HepG2 (cell line): ENCODE results near the gene OR4C6. TPM values are rescaled to one million over a fixed set of nuclear protein-coding genes. Genes with fewer than 3 reads are reported as not detected.

Source experiments
- ATAC-seq: fragments of 200-7000 bp; cut with Tn5 transposase; 3 replicates; pipeline ENCODE4 v1.9.1; 2020; ENCODE audit warnings: mild to moderate bottlenecking, moderate library complexity
- BruUV-seq: library from RNA; stranded (reverse); fragments of 400-500 nt; replicated peaks from 2 replicates; lab custom pipeline; 2021; lab: Mats Ljungman, UMichigan
- CTCF ChIA-PET: fragments of 300-600 bp; formaldehyde crosslinking; extraction: SDS; loops from one replicate; lab custom pipeline; 2021; ENCODE audit warnings: low total read pairs, inconsistent platforms, low intra/inter-chr PET ratio; lab: Yijun Ruan, JAX
- POLR2A ChIA-PET: fragments of 350-600 bp; sonication (Branson Sonifier 250); formaldehyde crosslinking; loops from one replicate; lab custom pipeline; 2020; ENCODE audit warnings: antibody characterized with exemption, inconsistent platforms; lab: Yijun Ruan, JAX
- DNase-seq: peaks from one replicate; pipeline ENCODE4 v3.0.0-alpha.2; 2015; ENCODE audit warnings: low spot score
- FAIRE-seq: peaks from 3 replicates; lab custom pipeline; 2011; peaks lifted over from hg19 to GRCh38; lab: Jason Lieb, UNC
- H2AFZ ChIP-seq: one replicate; pipeline ENCODE4 v1.6.1; 2011; ENCODE audit warnings: low read length, inconsistent platforms
- H3K27ac ChIP-seq: fragments of 300-600 bp; 3 replicates; pipeline ENCODE4 v1.8.0; 2011; ENCODE audit warnings: mixed run types, mild to moderate bottlenecking, mixed read lengths, low read length, inconsistent platforms; ENCODE audit not compliant: insufficient read depth; ENCODE audit errors: extremely low read length
- H3K27me3 ChIP-seq, 2 experiments: fragments of 200-600 bp in 1 of 2; 2 replicates in 1 of 2; 3 replicates in 1 of 2; pipeline versions ENCODE4 v1.6.0 to v1.8.0; 2011; ENCODE audit warnings: low read length in 2 of 2, mild to moderate bottlenecking in 2 of 2, moderate library complexity in 2 of 2, inconsistent platforms in 1 of 2; ENCODE audit not compliant: insufficient read depth in 2 of 2, control insufficient read depth in 1 of 2
- H3K36me3 ChIP-seq, 2 experiments: fragments of 200-600 bp in 1 of 2; replicated peaks in 1 of 2; 2 replicates in 1 of 2; 3 replicates in 1 of 2; pipeline versions ENCODE4 v1.5.1 to v1.8.0; 2011; ENCODE audit warnings: low read length in 2 of 2, inconsistent platforms in 1 of 2; ENCODE audit not compliant: insufficient read depth in 2 of 2, control insufficient read depth in 1 of 2
- H3K4me1 ChIP-seq: 2 replicates; pipeline ENCODE4 v1.5.1; 2012; ENCODE audit warnings: low read length, inconsistent platforms; ENCODE audit not compliant: insufficient read depth
- H3K4me2 ChIP-seq: 2 replicates; pipeline ENCODE4 v1.6.0; 2011; ENCODE audit warnings: low read depth, low read length, inconsistent platforms
- H3K4me3 ChIP-seq, 3 experiments: fragments of 200-600 bp in 1 of 3; sonication (generic), shearing (Covaris generic) in 1 of 3; replicated peaks in 1 of 3; 2 replicates each; pipeline ENCODE4 v1.5.1; 2011 to 2016; ENCODE audit warnings: low read length in 3 of 3, inconsistent platforms in 2 of 3, low read depth in 2 of 3, mild to moderate bottlenecking in 2 of 3, control low read depth in 1 of 3, mixed read lengths in 1 of 3; ENCODE audit not compliant: insufficient read depth in 1 of 3
- H3K79me2 ChIP-seq: one replicate; pipeline ENCODE4 v1.6.1; 2011; ENCODE audit warnings: low read length, inconsistent platforms; ENCODE audit not compliant: insufficient read depth
- H3K9ac ChIP-seq: 2 replicates; pipeline ENCODE4 v1.6.0; 2011; ENCODE audit warnings: mild to moderate bottlenecking, low read depth, low read length, inconsistent platforms; ENCODE audit not compliant: insufficient read depth
- H3K9me3 ChIP-seq: 2 replicates; pipeline ENCODE4 v1.5.1; 2012; ENCODE audit warnings: mild to moderate bottlenecking, low read length
- H4K20me1 ChIP-seq: 2 replicates; pipeline ENCODE4 v1.6.0; 2011; ENCODE audit warnings: inconsistent platforms, mild to moderate bottlenecking, low read length, moderate library complexity; ENCODE audit not compliant: insufficient read depth
- ARID2 ChIP-seq: sonication (generic); formaldehyde crosslinking; IDR thresholded peaks from 2 replicates; pipeline ENCODE4 v1.8.1; 2022; ENCODE audit warnings: mild to moderate bottlenecking, missing genetic modification reagents, borderline replicate concordance
- EZH2 ChIP-seq: conservative IDR thresholded peaks from 2 replicates; pipeline ENCODE4 v1.6.1; 2012; ENCODE audit warnings: mild to moderate bottlenecking, low read depth, low read length, moderate library complexity
- HMG20A ChIP-seq: IDR thresholded peaks from 2 replicates; pipeline ENCODE4 v1.6.1; 2016; ENCODE audit warnings: borderline replicate concordance
- MTF1 ChIP-seq: sonication (generic); formaldehyde crosslinking; IDR thresholded peaks from 2 replicates; pipeline ENCODE4 v1.5.0; 2020; ENCODE audit warnings: missing genetic modification reagents
- NAIF1 ChIP-seq: sonication (generic); formaldehyde crosslinking; IDR thresholded peaks from 2 replicates; pipeline ENCODE4 v1.5.0; 2020; ENCODE audit warnings: mild to moderate bottlenecking, missing genetic modification reagents, borderline replicate concordance
- NR1H2 ChIP-seq: sonication (generic); formaldehyde crosslinking; IDR thresholded peaks from 2 replicates; pipeline ENCODE4 v1.8.1; 2022; ENCODE audit warnings: low read depth, missing genetic modification reagents, borderline replicate concordance
- NR2F1 ChIP-seq, 2 experiments: fragments of 450-650 bp in 1 of 2; formaldehyde crosslinking in 1 of 2; IDR thresholded peaks; 2 replicates each; pipeline versions ENCODE4 v1.5.0 to v1.6.1; 2016 to 2020; ENCODE audit warnings: mild to moderate bottlenecking in 1 of 2, missing compliant biosample characterization in 1 of 2, missing genetic modification reagents in 1 of 2, moderate library complexity in 1 of 2
- POLR2G ChIP-seq: fragments of 200-400 bp; formaldehyde crosslinking; IDR thresholded peaks from 2 replicates; pipeline ENCODE4 v1.6.1; 2018; ENCODE audit warnings: mild to moderate bottlenecking, low read depth, low read length, moderate library complexity
- SMAD3 ChIP-seq: sonication (generic); formaldehyde crosslinking; IDR thresholded peaks from 2 replicates; pipeline ENCODE4 v1.4.0; 2020; ENCODE audit warnings: missing genetic modification reagents
- SRSF1 ChIP-seq: fragments of 200-400 bp; formaldehyde crosslinking; optimal IDR thresholded peaks from 2 replicates; pipeline ENCODE3; 2017; ENCODE audit warnings: mild to moderate bottlenecking, low read depth, low read length, moderate library complexity
- TAF1 ChIP-seq: sonication (generic); formaldehyde crosslinking; IDR thresholded peaks from 2 replicates; pipeline ENCODE4 v1.4.0; 2020; ENCODE audit warnings: missing genetic modification reagents
- TARDBP ChIP-seq: sonication (generic); formaldehyde crosslinking; IDR thresholded peaks from 2 replicates; pipeline ENCODE4 v1.8.0; 2022; ENCODE audit warnings: mild to moderate bottlenecking, missing genetic modification reagents
- ZMYM3 ChIP-seq: sonication (generic); formaldehyde crosslinking; IDR thresholded peaks from 2 replicates; pipeline ENCODE4 v1.5.1; 2020; ENCODE audit warnings: mild to moderate bottlenecking, missing genetic modification reagents
- ZNF383 ChIP-seq: sonication (generic); formaldehyde crosslinking; IDR thresholded peaks from 2 replicates; pipeline ENCODE4 v1.4.0; 2020; ENCODE audit warnings: missing genetic modification reagents, mild to moderate bottlenecking, borderline replicate concordance
- ZNF446 ChIP-seq: sonication (generic); formaldehyde crosslinking; IDR thresholded peaks from 2 replicates; pipeline ENCODE4 v1.5.0; 2020; ENCODE audit warnings: mild to moderate bottlenecking, missing genetic modification reagents
- ZNF670 ChIP-seq: sonication (generic); formaldehyde crosslinking; IDR thresholded peaks from 2 replicates; pipeline ENCODE4 v1.8.0; 2022; ENCODE audit warnings: mild to moderate bottlenecking, missing genetic modification reagents, borderline replicate concordance
- ZNF674 ChIP-seq: sonication (generic); formaldehyde crosslinking; IDR thresholded peaks from 2 replicates; pipeline ENCODE4 v1.5.0; 2020; ENCODE audit warnings: low read depth, mild to moderate bottlenecking, missing genetic modification reagents
- WGBS: methylation state at CpG from one replicate; pipeline ENCODE4 v1.1.6; 2017; ENCODE audit warnings: low lambda C conversion rate; 5-methylcytosine and 5-hydroxymethylcytosine counted together
- in situ Hi-C: cut with HindIII; loops from 2 replicates; pipeline ENCODE4 v1.10.0; 2017; ENCODE audit warnings: low pct_unique_long_range_greater_than_20kb; ENCODE audit not compliant: extremely low pct_ligation_motif_present
- intact Hi-C: fragments of 100-400 bp; cut with micrococcal nuclease; formaldehyde crosslinking; loops from one replicate; pipeline ENCODE4 v1.10.0; 2022; ENCODE audit not compliant: unreplicated experiment
- polyA plus RNA-seq, 8 experiments: library from polyadenylated mRNA; depleted of rRNA in 3 of 8; stranded (reverse) in 7 of 8; unstranded in 1 of 8; fragments of >200 nt; fragmentation: Illumina TruSeq in 4 of 8; extraction: Trizol in 4 of 8; gene quantifications; 2 replicates each; pipeline versions ENCODE4 v1.2.1 to v1.2.3, GENCODE V29; 2011 to 2016; ENCODE audit warnings: low read depth in 4 of 8, missing spikeins in 1 of 8, mixed read lengths in 1 of 8; ENCODE audit not compliant: insufficient read depth in 1 of 8
- total RNA-seq, 5 experiments: library from RNA; depleted of rRNA; stranded (reverse); fragments of >200 nt; fragmentation: Illumina TruSeq; extraction: Trizol; gene quantifications; 2 replicates each; pipeline ENCODE4 v1.2.3, GENCODE V29; 2016; ENCODE audit warnings: low read depth in 1 of 5
- TF ChIP-seq, protein P1 (sequence below): IDR thresholded peaks from 2 replicates; pipeline ENCODE4 v1.6.1; 2016; ENCODE audit warnings: missing compliant biosample characterization, missing genetic modification reagents, borderline replicate concordance
- TF ChIP-seq, protein P2 (sequence below): sonication (generic); formaldehyde crosslinking; IDR thresholded peaks from 2 replicates; pipeline ENCODE4 v1.9.0; 2022; ENCODE audit warnings: missing genetic modification reagents, mild to moderate bottlenecking, borderline replicate concordance

Gene OR4C6
- total and polyA plus RNA-seq, 2 of the 13 experiments (the other 11 are each of a cell fraction or from before 2014, with no cell fraction given) = not detected

DNA sequence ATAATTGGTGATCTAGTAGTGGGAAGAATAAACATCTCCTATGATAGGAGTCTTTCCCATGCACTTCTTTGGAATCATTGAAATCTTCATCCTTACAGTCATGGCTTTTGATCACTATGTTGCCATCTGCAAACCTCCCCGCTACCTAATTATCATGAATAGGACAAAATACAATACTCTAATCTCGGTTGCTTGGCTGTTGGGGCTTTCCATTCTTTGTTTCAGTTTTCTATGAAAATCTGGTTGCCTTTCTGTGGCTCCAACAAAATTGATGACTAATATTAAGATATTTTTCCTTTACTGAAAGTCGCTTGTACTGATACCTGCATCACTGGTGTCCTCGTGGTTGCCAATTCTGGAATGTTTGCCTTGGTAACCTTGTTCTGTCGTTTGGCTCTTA is 11.9 kb downstream of the OR4C6 start:
- DNase-seq = no peak
- no peak for FAIRE-seq
- H3K4me1 ChIP-seq = no peaks in the 10 kb centered on the region
- H3K27me3 ChIP-seq = no peaks in the 10 kb centered on the region
- H3K9me3 ChIP-seq = peaks cover 19% of the 10 kb centered on the region
- H4K20me1 ChIP-seq = no peaks in the 10 kb centered on the region
- no TSS peak for BruUV-seq
- POLR2A ChIA-PET = no interaction called here
- no peaks in the 10 kb centered on the region for H3K79me2 ChIP-seq
- H3K4me2 ChIP-seq = no peak overlapping the region
- no peak overlapping the region for H3K9ac ChIP-seq
- no peak for ATAC-seq
- CTCF ChIA-PET = no interaction called here
- H2AFZ ChIP-seq = no peak overlapping the region
- in situ Hi-C loops (no loop called here), intact Hi-C loops (no loop called here)
- no peak overlapping the region for H3K27ac ChIP-seq
- H3K36me3 ChIP-seq = no peaks in the 10 kb centered on the region
- TF ChIP-seq HMG20A (CRISPR knock-in tag) (no peak), ZNF674 (CRISPR knock-in tag) (no peak), EZH2 (no peak), SRSF1 (no peak), NR2F1 (CRISPR knock-in tag; IDR thresholded peaks at IDR 0.05) (no peak), ZNF446 (CRISPR knock-in tag) (no peak), ZMYM3 (CRISPR knock-in tag) (no peak), NR1H2 (no peak), MTF1 (CRISPR knock-in tag) (no peak), ZNF383 (CRISPR knock-in tag) (no peak), TAF1 (CRISPR knock-in tag) (no peak), TARDBP (CRISPR knock-in tag) (no peak), ZNF670 (CRISPR knock-in tag) (no peak), ARID2 (CRISPR knock-in tag) (no peak), NAIF1 (CRISPR knock-in tag) (no peak), POLR2G (no peak), SMAD3 (no peak)
- TF ChIP-seq, protein P1, sequence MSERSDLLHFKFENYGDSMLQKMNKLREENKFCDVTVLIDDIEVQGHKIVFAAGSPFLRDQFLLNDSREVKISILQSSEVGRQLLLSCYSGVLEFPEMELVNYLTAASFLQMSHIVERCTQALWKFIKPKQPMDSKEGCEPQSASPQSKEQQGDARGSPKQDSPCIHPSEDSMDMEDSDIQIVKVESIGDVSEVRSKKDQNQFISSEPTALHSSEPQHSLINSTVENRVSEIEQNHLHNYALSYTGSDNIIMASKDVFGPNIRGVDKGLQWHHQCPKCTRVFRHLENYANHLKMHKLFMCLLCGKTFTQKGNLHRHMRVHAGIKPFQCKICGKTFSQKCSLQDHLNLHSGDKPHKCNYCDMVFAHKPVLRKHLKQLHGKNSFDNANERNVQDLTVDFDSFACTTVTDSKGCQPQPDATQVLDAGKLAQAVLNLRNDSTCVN = no peak
- TF ChIP-seq, protein P2, sequence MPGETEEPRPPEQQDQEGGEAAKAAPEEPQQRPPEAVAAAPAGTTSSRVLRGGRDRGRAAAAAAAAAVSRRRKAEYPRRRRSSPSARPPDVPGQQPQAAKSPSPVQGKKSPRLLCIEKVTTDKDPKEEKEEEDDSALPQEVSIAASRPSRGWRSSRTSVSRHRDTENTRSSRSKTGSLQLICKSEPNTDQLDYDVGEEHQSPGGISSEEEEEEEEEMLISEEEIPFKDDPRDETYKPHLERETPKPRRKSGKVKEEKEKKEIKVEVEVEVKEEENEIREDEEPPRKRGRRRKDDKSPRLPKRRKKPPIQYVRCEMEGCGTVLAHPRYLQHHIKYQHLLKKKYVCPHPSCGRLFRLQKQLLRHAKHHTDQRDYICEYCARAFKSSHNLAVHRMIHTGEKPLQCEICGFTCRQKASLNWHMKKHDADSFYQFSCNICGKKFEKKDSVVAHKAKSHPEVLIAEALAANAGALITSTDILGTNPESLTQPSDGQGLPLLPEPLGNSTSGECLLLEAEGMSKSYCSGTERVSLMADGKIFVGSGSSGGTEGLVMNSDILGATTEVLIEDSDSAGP (CRISPR knock-in tag) = no peak
- no peak overlapping the region for H3K4me3 ChIP-seq
- 5% methylated on average over 5 of the region's 5 CpGs for WGBS
